ENCODE results near the gene TMEM94. TPM values are rescaled to one million over a fixed set of nuclear protein-coding genes. Genes with fewer than 3 reads are reported as not detected.
A peak's percentile ranks its signal among the peaks of the same experiment; 100 is the strongest.

The TMEM94 gene
- total RNA-seq, 4 donors from 2014 or later = 56.5 to 85.5 (median 60.0) TPM

GRCh38 chr17:75512926-75513640 is 56.6 kb downstream of the TMEM94 start:
- Histone ChIP-seq H3K9me3 (no peaks in the 10 kb centered on the region), H3K27me3 (no peaks in the 10 kb centered on the region), H3K4me1 (peaks cover 47 to 61% of the 10 kb centered on the region in 2 donors), H3K4me3 (peak overlapping the region; percentile 81 to 95 (median 90)), H3K36me3 (no peaks in the 10 kb centered on the region), H3K27ac (peak overlapping the region; percentile 91 to 95 (median 93))
- DNase-seq (no peak), ATAC-seq (no peak)
- in situ Hi-C loops (cut with MboI; ENCODE audit: low sequenced_read_pairs in 4 of 4) (loop anchor here (5.0 to 10.0 kb wide), 2 partner anchors 86 to 88 kb away; no protein-coding TSS in a partner anchor), intact Hi-C loops (cut with DNase I; ENCODE audit: low total_unique reads) (loop anchor here (10.0 kb wide), 2 partner anchors 218 to 248 kb away; partner anchors contain the start of genes GGA3 and MRPS7)
- TF ChIP-seq POLR2A (IDR thresholded peaks at IDR 0.05) = no peak
- TF ChIP-seq, protein P1, sequence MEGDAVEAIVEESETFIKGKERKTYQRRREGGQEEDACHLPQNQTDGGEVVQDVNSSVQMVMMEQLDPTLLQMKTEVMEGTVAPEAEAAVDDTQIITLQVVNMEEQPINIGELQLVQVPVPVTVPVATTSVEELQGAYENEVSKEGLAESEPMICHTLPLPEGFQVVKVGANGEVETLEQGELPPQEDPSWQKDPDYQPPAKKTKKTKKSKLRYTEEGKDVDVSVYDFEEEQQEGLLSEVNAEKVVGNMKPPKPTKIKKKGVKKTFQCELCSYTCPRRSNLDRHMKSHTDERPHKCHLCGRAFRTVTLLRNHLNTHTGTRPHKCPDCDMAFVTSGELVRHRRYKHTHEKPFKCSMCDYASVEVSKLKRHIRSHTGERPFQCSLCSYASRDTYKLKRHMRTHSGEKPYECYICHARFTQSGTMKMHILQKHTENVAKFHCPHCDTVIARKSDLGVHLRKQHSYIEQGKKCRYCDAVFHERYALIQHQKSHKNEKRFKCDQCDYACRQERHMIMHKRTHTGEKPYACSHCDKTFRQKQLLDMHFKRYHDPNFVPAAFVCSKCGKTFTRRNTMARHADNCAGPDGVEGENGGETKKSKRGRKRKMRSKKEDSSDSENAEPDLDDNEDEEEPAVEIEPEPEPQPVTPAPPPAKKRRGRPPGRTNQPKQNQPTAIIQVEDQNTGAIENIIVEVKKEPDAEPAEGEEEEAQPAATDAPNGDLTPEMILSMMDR (IDR thresholded peaks at IDR 0.05 in 4 of 5, conservative IDR thresholded peaks at IDR 0.05 in 1 of 5) = no peak

DNA sequence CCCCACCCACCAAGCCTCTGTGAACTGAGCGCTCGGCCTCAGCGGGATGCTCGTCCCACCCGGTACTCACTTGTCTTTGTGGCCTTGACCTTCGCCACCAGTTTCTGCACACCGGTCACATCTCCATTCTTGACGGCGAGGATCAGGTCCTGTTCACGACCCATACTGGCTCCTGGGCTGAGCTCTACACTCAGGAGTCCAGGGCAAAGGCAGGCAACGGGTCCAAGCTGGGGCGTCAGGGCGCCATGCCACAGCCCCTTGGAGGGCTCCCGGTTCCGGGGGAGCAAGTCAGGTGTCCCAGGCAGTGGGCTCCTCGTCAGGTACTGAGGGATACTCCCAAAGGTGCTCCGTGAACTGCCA is 57.2 kb downstream of the TMEM94 start:
- DNase-seq (no peak), ATAC-seq (no peak)
- Histone ChIP-seq H3K9me3 (no peaks in the 10 kb centered on the region), H3K4me3 (peak overlapping the region; percentile 81 to 95 (median 90)), H3K4me1 (peaks cover 47 to 60% of the 10 kb centered on the region in 2 donors), H3K36me3 (peaks cover 0 to 3% of the 10 kb centered on the region in 2 donors), H3K27me3 (no peaks in the 10 kb centered on the region), H3K27ac (peak overlapping the region; percentile 91 to 95 (median 93))
- intact Hi-C loops (cut with DNase I; ENCODE audit: low total_unique reads) (loop anchor here (10.0 kb wide), 2 partner anchors 219 to 249 kb away; partner anchors contain the start of genes GGA3 and MRPS7), in situ Hi-C loops (cut with MboI; ENCODE audit: low sequenced_read_pairs in 4 of 4) (loop anchor here (5.0 to 10.0 kb wide), 2 partner anchors 86 to 89 kb away; no protein-coding TSS in a partner anchor)
- no peak for TF ChIP-seq POLR2A (IDR thresholded peaks at IDR 0.05)
- TF ChIP-seq, protein P1 (IDR thresholded peaks at IDR 0.05 in 4 of 5, conservative IDR thresholded peaks at IDR 0.05 in 1 of 5) = no peak

DNA sequence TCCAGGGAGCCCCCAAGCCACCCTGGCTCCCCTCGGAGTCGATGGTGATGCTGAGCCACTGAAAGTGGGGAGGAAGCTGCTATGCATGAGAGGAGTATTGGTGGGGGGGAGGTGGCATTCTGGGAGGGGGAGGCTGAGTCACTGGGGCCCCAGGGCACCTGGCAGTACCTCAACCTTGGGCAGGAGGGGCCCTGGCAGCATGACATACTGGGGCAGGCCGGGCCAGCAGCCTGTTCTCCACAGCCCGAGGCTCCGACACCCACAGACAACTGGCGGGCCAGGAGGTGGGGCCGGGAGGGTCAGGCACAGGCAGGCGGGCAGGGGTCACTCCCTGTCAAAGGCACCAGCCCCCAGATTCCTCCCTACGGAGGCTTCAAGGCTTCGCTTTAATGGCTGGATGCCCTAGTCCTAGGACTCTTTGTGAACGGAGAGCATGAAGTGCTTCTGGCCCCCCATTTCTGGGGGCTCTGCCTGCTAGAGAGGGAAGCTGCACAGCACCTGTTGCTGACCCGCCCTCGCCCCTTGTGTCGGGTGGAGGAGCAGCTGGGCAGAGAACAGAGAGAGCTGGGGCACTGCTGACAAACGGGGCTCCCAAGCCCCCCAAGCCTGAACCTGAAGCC is 58.0 kb downstream of the TMEM94 start:
- no peak for DNase-seq
- Histone ChIP-seq H3K36me3 (peaks cover 0 to 6% of the 10 kb centered on the region in 2 donors), H3K27me3 (no peaks in the 10 kb centered on the region), H3K9me3 (no peaks in the 10 kb centered on the region), H3K4me1 (peaks cover 39 to 52% of the 10 kb centered on the region in 2 donors), H3K27ac (peak overlapping the region; percentile 91 to 95 (median 93)), H3K4me3 (peak overlapping the region; percentile 81 to 95 (median 90))
- ATAC-seq = no peak
- in situ Hi-C loops (cut with MboI; ENCODE audit: low sequenced_read_pairs in 4 of 4) (loop anchor here (5.0 to 10.0 kb wide), 2 partner anchors 87 to 90 kb away; no protein-coding TSS in a partner anchor), intact Hi-C loops (cut with DNase I; ENCODE audit: low total_unique reads) (loop anchor here (2.0 to 10.0 kb wide), 3 partner anchors 192 to 250 kb away; partner anchors contain the start of genes GGA3 and MRPS7)
- TF ChIP-seq, protein P1 (IDR thresholded peaks at IDR 0.05 in 4 of 5, conservative IDR thresholded peaks at IDR 0.05 in 1 of 5) = no peak
- no peak for TF ChIP-seq POLR2A (IDR thresholded peaks at IDR 0.05)

GRCh38 chr17:75514919-75515495 is 58.6 kb downstream of the TMEM94 start:
- in situ Hi-C loops (cut with MboI; ENCODE audit: low sequenced_read_pairs in 4 of 4) = loop anchor here (5.0 to 10.0 kb wide), 2 partner anchors 88 to 90 kb away; no protein-coding TSS in a partner anchor
- Histone ChIP-seq H3K4me1 (peaks cover 38 to 48% of the 10 kb centered on the region in 2 donors), H3K27me3 (no peaks in the 10 kb centered on the region), H3K9me3 (no peaks in the 10 kb centered on the region), H3K4me3 (peak overlapping the region; percentile 81 to 95 (median 90)), H3K27ac (peak overlapping the region; percentile 91 to 95 (median 93)), H3K36me3 (peaks cover 0 to 6% of the 10 kb centered on the region in 2 donors)
- no peak for ATAC-seq
- TF ChIP-seq, protein P1 (IDR thresholded peaks at IDR 0.05 in 4 of 5, conservative IDR thresholded peaks at IDR 0.05 in 1 of 5) = no peak
- TF ChIP-seq POLR2A (IDR thresholded peaks at IDR 0.05) = peak; percentile 52 to 60
- intact Hi-C loops (cut with DNase I; ENCODE audit: low total_unique reads) = loop anchor here (1.0 to 10.0 kb wide), 6 partner anchors 55 to 250 kb away; partner anchors contain the start of genes GGA3, MRPS7 and TMEM94
- DNase-seq = no peak
